ENCODE results near the gene TRIM65. TPM values are rescaled to one million over a fixed set of nuclear protein-coding genes. Genes with fewer than 3 reads are reported as not detected.

Gene TRIM65
- polyA plus RNA-seq, 1 donor from 2014 or later = 1.5 TPM

DNA sequence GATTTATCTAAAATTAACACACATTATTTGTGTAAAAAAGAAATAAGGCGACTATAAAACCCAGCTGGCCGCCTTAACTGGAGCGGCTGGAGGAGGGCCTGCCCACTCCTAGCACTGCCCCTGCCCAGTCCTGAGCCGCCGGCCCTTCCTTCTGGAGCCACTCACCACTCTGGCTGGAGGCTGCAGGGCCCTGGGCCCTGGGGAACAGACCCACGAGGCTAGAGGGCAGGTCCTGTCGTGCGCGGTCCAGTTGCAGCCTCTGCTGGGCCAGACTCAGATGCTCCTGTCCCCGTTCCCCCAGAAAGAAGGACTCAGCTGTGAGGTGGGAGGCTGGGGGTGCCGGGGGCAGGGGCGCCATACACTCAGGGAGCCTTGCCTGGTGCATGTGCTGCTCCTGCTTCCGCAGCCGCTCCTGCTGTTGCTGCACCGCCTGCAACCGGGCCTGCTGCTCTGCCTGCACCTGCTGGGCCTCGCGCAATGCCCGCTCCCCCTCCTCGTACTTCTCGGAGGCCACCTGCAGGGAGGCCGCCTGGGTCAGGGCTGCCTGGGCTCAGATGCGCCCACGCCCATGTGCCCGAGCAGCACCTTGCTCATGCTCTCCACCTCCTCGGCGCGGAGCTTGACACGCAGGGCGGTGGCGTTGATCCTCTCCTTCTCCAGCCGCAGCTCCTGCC, 16.9 kb upstream of the TRIM65 start:
- no peaks in the 10 kb centered on the region for H3K79me2 ChIP-seq (replicated peaks; ENCODE audit: insufficient read depth, low read length)
- H3K36me3 ChIP-seq (ENCODE audit: insufficient read depth, low read length) = no peaks in the 10 kb centered on the region
- H3K4me2 ChIP-seq (ENCODE audit: low read length) = no peak overlapping the region

DNA sequence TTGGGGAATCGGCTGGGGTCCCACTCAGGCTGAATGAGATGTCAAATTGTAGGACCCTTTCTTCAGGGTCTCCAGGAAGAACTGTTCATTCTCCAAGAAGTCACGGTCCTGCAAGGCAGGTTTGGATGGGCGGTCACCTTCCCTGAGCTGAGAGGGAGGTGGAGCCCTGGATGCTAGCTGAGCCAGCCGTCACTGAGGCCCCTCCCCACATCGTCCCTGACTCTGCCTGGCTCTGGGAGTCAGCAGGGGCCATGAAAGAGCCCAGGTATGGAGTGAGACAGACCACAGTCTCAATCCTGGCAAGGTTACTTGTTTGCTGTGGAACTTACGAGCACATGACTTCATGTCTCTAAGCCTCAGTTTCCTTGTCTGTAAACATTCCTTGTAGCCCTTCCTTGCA, 13.9 kb upstream of the TRIM65 start:
- no peaks in the 10 kb centered on the region for H3K9me3 ChIP-seq (ENCODE audit: low read length)
- no peak overlapping the region for H3K4me2 ChIP-seq (ENCODE audit: low read length)

More for the DNA sequence above, 16.9 kb upstream of the TRIM65 start:
- H3K9me3 ChIP-seq (ENCODE audit: low read length) = no peaks in the 10 kb centered on the region
- H4K20me1 ChIP-seq (ENCODE audit: insufficient read depth) = no peaks in the 10 kb centered on the region
- H3F3A ChIP-seq (ENCODE audit: insufficient read depth, low read length, poor library complexity, severe bottlenecking) = no peaks in the 10 kb centered on the region
- H3K27ac ChIP-seq (ENCODE audit: low read length) = no peak overlapping the region
- no peak overlapping the region for H3K9ac ChIP-seq (ENCODE audit: low read length)
- H3K4me3 ChIP-seq (ENCODE audit: low read length) = no peak overlapping the region
- no peaks in the 10 kb centered on the region for H3K9me2 ChIP-seq (ENCODE audit: insufficient read depth, low read length)
- H2AFZ ChIP-seq (ENCODE audit: low read depth, low read length) = no peak overlapping the region
- TF ChIP-seq TAF1 (IDR thresholded peaks at IDR 0.05; ENCODE audit: low read depth) (no peak), EZH2 (IDR thresholded peaks at IDR 0.05; ENCODE audit: borderline replicate concordance, insufficient read depth, low read length, poor library complexity, severe bottlenecking) (no peak), SMC3 (conservative IDR thresholded peaks at IDR 0.05; ENCODE audit: poor library complexity) (no peak), POLR2AphosphoS5 (IDR thresholded peaks at IDR 0.05) (no peak), RAD21 (conservative IDR thresholded peaks at IDR 0.05) (no peak), MXI1 (conservative IDR thresholded peaks at IDR 0.05; ENCODE audit: poor library complexity, severe bottlenecking) (no peak), EP300 (conservative IDR thresholded peaks at IDR 0.05; ENCODE audit: poor library complexity, severe bottlenecking) (no peak)
- TF ChIP-seq, protein P1, sequence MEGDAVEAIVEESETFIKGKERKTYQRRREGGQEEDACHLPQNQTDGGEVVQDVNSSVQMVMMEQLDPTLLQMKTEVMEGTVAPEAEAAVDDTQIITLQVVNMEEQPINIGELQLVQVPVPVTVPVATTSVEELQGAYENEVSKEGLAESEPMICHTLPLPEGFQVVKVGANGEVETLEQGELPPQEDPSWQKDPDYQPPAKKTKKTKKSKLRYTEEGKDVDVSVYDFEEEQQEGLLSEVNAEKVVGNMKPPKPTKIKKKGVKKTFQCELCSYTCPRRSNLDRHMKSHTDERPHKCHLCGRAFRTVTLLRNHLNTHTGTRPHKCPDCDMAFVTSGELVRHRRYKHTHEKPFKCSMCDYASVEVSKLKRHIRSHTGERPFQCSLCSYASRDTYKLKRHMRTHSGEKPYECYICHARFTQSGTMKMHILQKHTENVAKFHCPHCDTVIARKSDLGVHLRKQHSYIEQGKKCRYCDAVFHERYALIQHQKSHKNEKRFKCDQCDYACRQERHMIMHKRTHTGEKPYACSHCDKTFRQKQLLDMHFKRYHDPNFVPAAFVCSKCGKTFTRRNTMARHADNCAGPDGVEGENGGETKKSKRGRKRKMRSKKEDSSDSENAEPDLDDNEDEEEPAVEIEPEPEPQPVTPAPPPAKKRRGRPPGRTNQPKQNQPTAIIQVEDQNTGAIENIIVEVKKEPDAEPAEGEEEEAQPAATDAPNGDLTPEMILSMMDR (IDR thresholded peaks at IDR 0.05; ENCODE audit: poor library complexity, severe bottlenecking) = no peak
- TF ChIP-seq, protein P2, sequence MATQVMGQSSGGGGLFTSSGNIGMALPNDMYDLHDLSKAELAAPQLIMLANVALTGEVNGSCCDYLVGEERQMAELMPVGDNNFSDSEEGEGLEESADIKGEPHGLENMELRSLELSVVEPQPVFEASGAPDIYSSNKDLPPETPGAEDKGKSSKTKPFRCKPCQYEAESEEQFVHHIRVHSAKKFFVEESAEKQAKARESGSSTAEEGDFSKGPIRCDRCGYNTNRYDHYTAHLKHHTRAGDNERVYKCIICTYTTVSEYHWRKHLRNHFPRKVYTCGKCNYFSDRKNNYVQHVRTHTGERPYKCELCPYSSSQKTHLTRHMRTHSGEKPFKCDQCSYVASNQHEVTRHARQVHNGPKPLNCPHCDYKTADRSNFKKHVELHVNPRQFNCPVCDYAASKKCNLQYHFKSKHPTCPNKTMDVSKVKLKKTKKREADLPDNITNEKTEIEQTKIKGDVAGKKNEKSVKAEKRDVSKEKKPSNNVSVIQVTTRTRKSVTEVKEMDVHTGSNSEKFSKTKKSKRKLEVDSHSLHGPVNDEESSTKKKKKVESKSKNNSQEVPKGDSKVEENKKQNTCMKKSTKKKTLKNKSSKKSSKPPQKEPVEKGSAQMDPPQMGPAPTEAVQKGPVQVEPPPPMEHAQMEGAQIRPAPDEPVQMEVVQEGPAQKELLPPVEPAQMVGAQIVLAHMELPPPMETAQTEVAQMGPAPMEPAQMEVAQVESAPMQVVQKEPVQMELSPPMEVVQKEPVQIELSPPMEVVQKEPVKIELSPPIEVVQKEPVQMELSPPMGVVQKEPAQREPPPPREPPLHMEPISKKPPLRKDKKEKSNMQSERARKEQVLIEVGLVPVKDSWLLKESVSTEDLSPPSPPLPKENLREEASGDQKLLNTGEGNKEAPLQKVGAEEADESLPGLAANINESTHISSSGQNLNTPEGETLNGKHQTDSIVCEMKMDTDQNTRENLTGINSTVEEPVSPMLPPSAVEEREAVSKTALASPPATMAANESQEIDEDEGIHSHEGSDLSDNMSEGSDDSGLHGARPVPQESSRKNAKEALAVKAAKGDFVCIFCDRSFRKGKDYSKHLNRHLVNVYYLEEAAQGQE (IDR thresholded peaks at IDR 0.05; ENCODE audit: borderline replicate concordance) = no peak
- no peaks in the 10 kb centered on the region for H3K27me3 ChIP-seq (ENCODE audit: insufficient read depth, low read depth, low read length)

More for the DNA sequence above, 13.9 kb upstream of the TRIM65 start:
- TF ChIP-seq MXI1 (conservative IDR thresholded peaks at IDR 0.05; ENCODE audit: poor library complexity, severe bottlenecking) (no peak), EP300 (conservative IDR thresholded peaks at IDR 0.05; ENCODE audit: poor library complexity, severe bottlenecking) (no peak), SMC3 (conservative IDR thresholded peaks at IDR 0.05; ENCODE audit: poor library complexity) (no peak), EZH2 (IDR thresholded peaks at IDR 0.05; ENCODE audit: borderline replicate concordance, insufficient read depth, low read length, poor library complexity, severe bottlenecking) (no peak), TAF1 (IDR thresholded peaks at IDR 0.05; ENCODE audit: low read depth) (no peak), RAD21 (conservative IDR thresholded peaks at IDR 0.05) (no peak)
- Histone ChIP-seq H2AFZ (ENCODE audit: low read depth, low read length) (no peak overlapping the region), H3K9ac (ENCODE audit: low read length) (no peak overlapping the region), H3F3A (ENCODE audit: insufficient read depth, low read length, poor library complexity, severe bottlenecking) (no peaks in the 10 kb centered on the region), H3K79me2 (replicated peaks; ENCODE audit: insufficient read depth, low read length) (no peaks in the 10 kb centered on the region), H3K4me3 (ENCODE audit: low read length) (no peak overlapping the region), H4K20me1 (ENCODE audit: insufficient read depth) (no peaks in the 10 kb centered on the region), H3K9me2 (ENCODE audit: insufficient read depth, low read length) (no peaks in the 10 kb centered on the region), H3K27ac (ENCODE audit: low read length) (no peak overlapping the region), H3K27me3 (ENCODE audit: insufficient read depth, low read depth, low read length) (no peaks in the 10 kb centered on the region), H3K36me3 (ENCODE audit: insufficient read depth, low read length) (no peaks in the 10 kb centered on the region)

Data from neural cell (in vitro differentiated cells).